OCI-LY7 (cell line): ENCODE results near the gene KIF6.

Experiments
- EZH2phosphoT487 ChIP-seq: fragments of 200-600 bp; sonication (generic); IDR thresholded peaks from 2 replicates; pipeline ENCODE4 v1.6.1; 2018; ENCODE audit warnings: low read depth, borderline replicate concordance, mild to moderate bottlenecking, mixed run types, antibody characterized with exemption, low read length, moderate library complexity, mixed read lengths
- TF ChIP-seq, protein P1 (sequence below): fragments of 200-600 bp; sonication (generic); conservative IDR thresholded peaks from 2 replicates; pipeline ENCODE4 v1.5.1; 2014; ENCODE audit warnings: mild to moderate bottlenecking, antibody characterized with exemption, low read length, moderate library complexity, mixed read lengths

DNA sequence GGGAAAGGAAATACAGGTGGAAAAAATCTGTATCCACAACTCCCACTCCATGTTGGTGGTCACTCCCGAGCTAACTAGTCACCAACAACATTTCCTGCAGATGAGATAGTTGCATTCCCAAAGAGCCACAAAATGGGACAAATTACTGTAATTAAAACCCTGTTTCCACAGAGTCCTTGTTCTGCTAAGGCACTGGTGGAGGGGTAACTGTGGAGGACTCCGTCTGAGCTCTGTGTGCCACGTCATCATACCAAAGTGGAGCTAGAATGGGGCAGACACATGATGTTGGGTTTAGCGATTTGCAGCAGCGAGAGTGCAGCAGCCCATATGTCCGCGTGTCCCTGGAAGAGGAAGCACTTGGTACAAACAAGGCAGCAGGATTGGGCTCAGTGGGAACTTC lies 230.2 kb downstream of the KIF6 start:
- TF ChIP-seq, protein P1, sequence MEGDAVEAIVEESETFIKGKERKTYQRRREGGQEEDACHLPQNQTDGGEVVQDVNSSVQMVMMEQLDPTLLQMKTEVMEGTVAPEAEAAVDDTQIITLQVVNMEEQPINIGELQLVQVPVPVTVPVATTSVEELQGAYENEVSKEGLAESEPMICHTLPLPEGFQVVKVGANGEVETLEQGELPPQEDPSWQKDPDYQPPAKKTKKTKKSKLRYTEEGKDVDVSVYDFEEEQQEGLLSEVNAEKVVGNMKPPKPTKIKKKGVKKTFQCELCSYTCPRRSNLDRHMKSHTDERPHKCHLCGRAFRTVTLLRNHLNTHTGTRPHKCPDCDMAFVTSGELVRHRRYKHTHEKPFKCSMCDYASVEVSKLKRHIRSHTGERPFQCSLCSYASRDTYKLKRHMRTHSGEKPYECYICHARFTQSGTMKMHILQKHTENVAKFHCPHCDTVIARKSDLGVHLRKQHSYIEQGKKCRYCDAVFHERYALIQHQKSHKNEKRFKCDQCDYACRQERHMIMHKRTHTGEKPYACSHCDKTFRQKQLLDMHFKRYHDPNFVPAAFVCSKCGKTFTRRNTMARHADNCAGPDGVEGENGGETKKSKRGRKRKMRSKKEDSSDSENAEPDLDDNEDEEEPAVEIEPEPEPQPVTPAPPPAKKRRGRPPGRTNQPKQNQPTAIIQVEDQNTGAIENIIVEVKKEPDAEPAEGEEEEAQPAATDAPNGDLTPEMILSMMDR: no peak
- TF ChIP-seq EZH2phosphoT487: no peak
